K562 (cell line): ENCODE measurements around the gene MAPK8IP1.

Source experiments
- CREB1 ChIP-seq, 2 experiments: sonication (generic) in 1 of 2; formaldehyde crosslinking in 1 of 2; IDR thresholded peaks; 2 replicates each; pipeline versions ENCODE4 v1.6.1 to v1.8.0; 2012 to 2022; ENCODE audit warnings: inconsistent platforms in 1 of 2, mild to moderate bottlenecking in 1 of 2, missing genetic modification reagents in 1 of 2, moderate library complexity in 1 of 2
- EGR1 ChIP-seq: fragments of 450-650 bp; conservative IDR thresholded peaks from 2 replicates; pipeline ENCODE4 v1.6.1; 2017; ENCODE audit warnings: mild to moderate bottlenecking
- EWSR1 ChIP-seq: fragments of 450-650 bp; IDR thresholded peaks from 2 replicates; pipeline ENCODE4 v1.6.1; 2018; ENCODE audit warnings: borderline replicate concordance, mild to moderate bottlenecking, low read depth, moderate library complexity; ENCODE audit not compliant: partially characterized antibody
- KLF1 ChIP-seq: fragments of 450-650 bp; IDR thresholded peaks from 2 replicates; pipeline ENCODE4 v1.6.1; 2016; ENCODE audit warnings: missing genetic modification characterization, missing compliant biosample characterization
- MXI1 ChIP-seq: IDR thresholded peaks from 2 replicates; pipeline ENCODE4 v1.6.1; 2011; ENCODE audit warnings: low read depth, mild to moderate bottlenecking, improper control_type of control experiment, low read length
- RCOR1 ChIP-seq, 2 experiments: IDR thresholded peaks; 2 replicates each; pipeline ENCODE4 v1.6.1; 2012; ENCODE audit warnings: low read depth in 2 of 2, low read length in 2 of 2, borderline replicate concordance in 1 of 2, improper control_type of control experiment in 1 of 2
- SMAD4 ChIP-seq: fragments of 250-450 bp; sonication (Bioruptor Pico); conservative IDR thresholded peaks from 2 replicates; pipeline ENCODE4 v1.8.0; 2021; ENCODE audit warnings: inconsistent platforms, mild to moderate bottlenecking, moderate library complexity
- SNRNP70 ChIP-seq: fragments of 200-400 bp; formaldehyde crosslinking; optimal IDR thresholded peaks from 2 replicates; pipeline ENCODE3; 2017; ENCODE audit warnings: low read depth, low read length
- SRF ChIP-seq, 2 experiments: fragments of 250-450, 450-650 bp in 1 of 2; sonication (Bioruptor Pico) in 1 of 2; sonication (generic) in 1 of 2; formaldehyde crosslinking; IDR thresholded peaks; 2 replicates each; pipeline versions ENCODE4 v1.5.0 to v1.5.1; 2020 to 2022; ENCODE audit warnings: mild to moderate bottlenecking in 1 of 2, missing genetic modification reagents in 1 of 2
- TAF1 ChIP-seq: IDR thresholded peaks from 2 replicates; pipeline ENCODE4 v1.6.1; 2011; ENCODE audit warnings: mild to moderate bottlenecking, low read length, moderate library complexity; ENCODE audit not compliant: insufficient read depth, control insufficient read depth, severe bottlenecking; ENCODE audit errors: extremely low read depth
- ZNF431 ChIP-seq: sonication (generic); formaldehyde crosslinking; IDR thresholded peaks from 2 replicates; pipeline ENCODE4 v1.8.0; 2022; ENCODE audit warnings: mild to moderate bottlenecking, missing genetic modification reagents
- TF ChIP-seq, protein P1 (sequence below): fragments of 250-450 bp; sonication (Bioruptor Pico); IDR thresholded peaks from 2 replicates; pipeline ENCODE4 v1.8.0; 2021; ENCODE audit warnings: borderline replicate concordance, mild to moderate bottlenecking, moderate library complexity; ENCODE audit not compliant: poor library complexity, severe bottlenecking

DNA sequence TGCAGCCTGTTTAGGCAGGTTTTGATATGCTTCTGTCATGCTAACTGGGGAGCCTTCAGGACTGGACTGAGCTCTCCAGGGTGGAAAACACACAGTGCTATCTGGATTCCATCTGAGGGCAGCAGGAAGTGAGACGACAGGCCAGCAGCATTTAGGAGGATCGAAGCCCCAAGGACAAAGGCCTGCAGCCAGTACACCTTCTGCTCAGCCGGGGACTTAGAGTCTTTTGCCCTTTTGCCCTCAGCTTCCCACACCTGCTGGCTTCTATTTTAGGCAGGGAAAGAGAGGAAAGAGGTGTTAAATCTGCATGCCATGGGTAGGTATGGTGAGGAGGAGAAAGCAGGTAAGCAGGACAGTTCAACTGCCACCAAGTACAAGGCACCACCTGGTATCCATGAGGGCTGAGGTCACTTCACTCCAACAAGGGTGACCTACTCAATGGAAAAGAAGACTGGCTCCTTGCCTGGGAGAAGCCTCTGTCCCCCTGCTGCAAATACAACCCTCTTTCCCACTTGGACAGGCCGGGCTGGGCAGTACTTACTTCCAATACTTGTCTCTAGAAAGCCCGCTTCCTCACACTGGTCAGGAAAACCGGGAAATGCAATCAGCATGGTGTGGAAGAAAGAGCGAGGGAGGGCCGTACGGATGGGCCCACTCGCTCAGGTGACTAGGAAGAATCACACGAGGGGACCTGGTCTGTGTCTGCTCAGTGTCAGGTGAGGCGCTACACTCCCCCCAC lies 49.3 kb downstream of the MAPK8IP1 start:
- TF ChIP-seq TAF1: no peak
- no peak for TF ChIP-seq EWSR1
- TF ChIP-seq CREB1 (IDR thresholded peaks at IDR 0.05): no peak
- TF ChIP-seq CREB1 (CRISPR knock-in tag; IDR thresholded peaks at IDR 0.05): no peak
- no peak for TF ChIP-seq SRF (CRISPR knock-in tag; IDR thresholded peaks at IDR 0.05)
- TF ChIP-seq ZNF431 (CRISPR knock-in tag): no peak
- no peak for TF ChIP-seq SMAD4
- TF ChIP-seq RCOR1 (IDR thresholded peaks at IDR 0.05; ENCODE audit: borderline replicate concordance in 1 of 2, low read depth in 2 of 2, low read length in 2 of 2): no peak
- TF ChIP-seq, protein P1, sequence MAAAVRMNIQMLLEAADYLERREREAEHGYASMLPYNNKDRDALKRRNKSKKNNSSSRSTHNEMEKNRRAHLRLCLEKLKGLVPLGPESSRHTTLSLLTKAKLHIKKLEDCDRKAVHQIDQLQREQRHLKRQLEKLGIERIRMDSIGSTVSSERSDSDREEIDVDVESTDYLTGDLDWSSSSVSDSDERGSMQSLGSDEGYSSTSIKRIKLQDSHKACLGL (CRISPR knock-in tag): no peak
- TF ChIP-seq MXI1: no peak
- TF ChIP-seq KLF1 (tag): no peak
- TF ChIP-seq EGR1: no peak
- TF ChIP-seq SNRNP70: no peak
